ENCODE data around the gene SLC6A6. TPM values are rescaled to one million over a fixed set of nuclear protein-coding genes. Genes with fewer than 3 reads are reported as not detected.

The SLC6A6 gene
- polyA plus RNA-seq, 1 donor = 3.6 TPM

- DNase-seq = no peak
These were observed 122.7 kb downstream of the SLC6A6 start for GRCh38 chr3:14524920-14525660.

- peak; percentile 63 for DNase-seq
These were observed 123.6 kb downstream of the SLC6A6 start for GRCh38 chr3:14525685-14526631.

DNA sequence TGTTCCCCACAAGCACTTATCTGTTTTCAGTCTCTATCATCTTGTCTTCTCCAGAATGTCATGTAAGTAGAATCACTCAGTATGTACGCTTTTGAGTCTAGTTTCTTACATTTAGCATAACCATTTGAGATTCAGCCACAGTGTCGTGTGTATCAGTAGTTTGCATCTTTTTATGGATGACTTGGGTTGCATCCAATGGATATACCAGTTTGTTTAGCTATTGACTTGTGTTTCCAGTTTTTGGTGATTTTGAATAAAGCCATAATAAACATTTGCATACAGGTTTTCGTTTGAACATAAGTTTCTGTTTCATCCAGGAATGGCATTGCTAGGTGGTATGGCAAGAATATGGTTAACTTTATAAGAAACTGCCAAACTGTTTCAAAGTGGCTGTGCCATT lies 125.7 kb downstream of the SLC6A6 start:
- DNase-seq = no peak

GRCh38 chr3:14531856-14532395 lies 129.5 kb downstream of the SLC6A6 start:
- DNase-seq = no peak

DNA sequence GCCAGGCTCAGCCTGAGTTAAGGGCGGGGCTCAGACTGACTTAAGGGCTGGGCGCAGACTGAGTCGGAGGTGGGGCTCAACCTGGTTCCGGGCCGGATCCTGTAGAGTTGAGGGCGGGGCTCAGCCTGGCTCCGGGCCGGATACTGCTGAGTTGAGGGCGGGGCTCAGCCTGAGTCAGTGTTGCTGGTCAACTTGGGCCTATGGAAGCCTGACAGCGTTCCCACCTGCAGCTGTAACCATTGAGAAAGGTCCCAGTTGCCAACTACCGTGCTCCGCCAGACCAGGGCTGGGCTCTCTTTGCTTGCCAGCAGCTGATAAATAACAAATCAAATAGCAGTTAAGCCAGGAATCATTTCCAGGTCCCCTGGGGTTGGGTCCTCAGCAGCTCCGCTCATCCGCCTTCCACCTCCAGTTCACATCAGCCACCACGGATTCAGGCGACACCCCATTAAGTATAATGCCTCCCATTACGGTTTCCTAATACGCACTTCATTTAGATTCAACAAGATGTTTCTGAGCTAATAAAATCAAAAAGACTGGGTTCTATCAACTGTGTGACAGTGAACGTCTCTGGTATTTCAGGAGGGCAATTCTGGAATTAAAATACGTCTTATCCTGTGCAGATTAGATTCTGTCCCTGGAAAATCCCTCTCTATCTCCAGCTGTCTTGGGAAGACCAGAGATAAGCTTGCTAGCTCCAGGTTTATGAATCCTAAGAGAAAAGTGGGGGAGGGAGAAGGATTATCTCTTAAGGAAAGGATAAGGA lies 130.5 kb downstream of the SLC6A6 start:
- DNase-seq = no peak

- no peak for DNase-seq
These were observed 131.1 kb downstream of the SLC6A6 start for GRCh38 chr3:14533457-14533958.

- no peak for DNase-seq
These were observed 132.2 kb downstream of the SLC6A6 start for GRCh38 chr3:14534516-14535191.

- DNase-seq = no peak
These were observed 133.2 kb downstream of the SLC6A6 start for GRCh38 chr3:14535616-14536015.

DNA sequence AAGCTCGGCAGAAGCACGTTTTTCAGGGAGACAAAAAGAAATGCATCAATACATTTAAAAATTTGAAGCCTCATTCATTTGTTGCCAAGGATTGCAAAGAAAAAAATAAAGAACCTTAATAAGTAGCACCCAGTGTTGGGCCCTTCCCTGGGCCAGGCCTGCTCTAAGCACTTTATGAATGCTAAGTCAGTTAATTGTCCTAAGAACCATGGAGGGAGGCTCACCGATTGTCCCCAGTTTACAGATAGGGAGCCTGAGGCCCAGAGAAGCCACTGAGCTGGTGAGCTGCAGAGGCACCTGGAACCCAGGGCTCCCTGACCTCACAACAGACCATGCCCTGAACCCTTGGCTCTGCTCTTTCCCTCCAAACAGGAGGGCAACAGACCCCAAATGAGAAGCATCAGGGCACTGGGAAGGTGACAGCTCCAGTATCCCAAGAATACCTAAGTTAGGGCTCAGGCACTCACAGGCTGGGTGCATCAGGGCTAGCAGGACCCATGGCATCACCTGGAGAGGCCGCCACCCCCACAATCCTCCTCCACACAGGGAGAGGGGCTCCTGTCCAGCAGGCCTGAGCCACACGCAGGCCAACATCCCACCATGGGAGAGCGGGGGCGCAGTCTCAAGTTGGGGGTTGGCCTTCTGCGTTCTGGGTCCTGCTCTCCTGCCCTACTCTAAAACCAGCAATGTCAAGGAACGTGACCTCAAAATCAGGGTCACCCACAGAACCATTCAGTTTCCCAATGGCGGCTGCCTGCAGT lies 133.8 kb downstream of the SLC6A6 start:
- no peak for DNase-seq

DNA sequence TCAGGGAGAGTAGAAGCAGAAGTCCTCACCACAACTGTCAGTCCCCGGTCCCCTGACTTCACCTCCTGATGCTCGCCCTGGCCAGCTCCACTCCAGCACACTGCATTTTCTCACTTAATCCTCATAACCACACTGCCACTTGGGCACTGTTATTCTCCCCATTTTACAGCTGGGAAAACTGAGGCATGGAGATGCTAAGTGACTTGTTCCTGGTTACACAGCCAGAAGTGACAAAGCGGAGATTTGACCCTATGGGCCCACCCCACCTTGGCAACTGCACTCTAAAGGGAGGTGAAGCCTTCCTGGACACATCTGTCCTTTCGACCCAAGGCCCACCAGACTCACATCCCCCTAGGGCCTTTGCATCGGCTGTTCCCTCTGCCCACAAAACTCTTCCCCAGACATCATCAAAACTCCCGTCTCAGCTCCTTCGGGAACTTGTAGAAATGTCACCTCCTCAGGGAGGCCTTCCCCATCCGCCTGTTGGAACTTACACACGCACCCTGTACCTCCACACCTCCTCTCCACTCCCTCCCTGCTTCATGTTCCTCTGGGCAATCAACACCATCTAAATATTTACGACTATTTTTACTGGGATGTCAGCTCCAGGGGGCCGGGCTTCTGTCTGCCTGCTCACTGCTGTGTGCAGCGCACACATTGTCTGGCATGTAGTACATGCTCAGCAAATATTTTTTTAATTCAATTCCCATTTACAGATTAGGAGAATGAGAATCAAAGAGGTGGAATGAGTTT lies 134.6 kb downstream of the SLC6A6 start:
- no peak for DNase-seq

DNA sequence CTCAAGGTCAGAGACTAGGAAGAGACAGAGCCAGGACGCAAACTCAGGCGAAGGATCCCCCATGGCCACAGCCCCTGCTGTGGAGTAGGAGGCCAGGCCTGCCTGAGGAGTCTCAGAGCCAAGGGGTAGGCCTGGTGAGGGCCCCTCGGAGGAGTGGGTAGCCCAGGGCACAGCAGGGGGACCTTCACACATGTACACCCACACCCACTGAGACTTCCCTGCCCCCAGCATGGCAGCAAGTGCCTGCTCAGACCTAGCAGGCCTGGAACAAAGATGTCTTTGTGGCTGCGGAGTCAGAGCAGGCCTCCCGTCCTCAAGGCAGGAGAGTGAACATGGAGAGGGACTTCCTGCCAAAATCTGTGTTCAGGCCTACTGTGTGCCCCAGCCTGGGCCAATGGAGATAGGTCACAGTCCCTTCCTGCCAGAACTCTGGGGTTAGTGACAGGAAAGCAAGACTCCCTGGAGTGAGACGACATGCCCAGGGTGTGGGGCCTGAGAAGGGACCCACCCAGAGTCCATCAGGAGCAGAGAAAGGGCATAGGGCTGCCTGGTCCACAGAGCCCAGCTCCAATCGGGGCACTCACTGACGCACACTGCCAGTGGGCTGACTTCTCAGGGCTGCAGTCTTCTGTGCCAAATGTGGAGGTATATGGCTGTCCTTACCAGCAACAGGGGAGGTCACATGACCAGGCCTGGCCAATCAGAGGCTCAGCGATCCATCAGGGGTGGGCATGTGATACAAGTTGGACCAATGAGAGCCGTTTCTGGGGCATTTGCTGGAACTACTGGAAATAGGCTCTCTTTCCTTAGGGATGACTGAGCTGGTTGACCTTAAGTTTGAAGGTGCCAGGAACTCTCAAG lies 135.4 kb downstream of the SLC6A6 start:
- no peak for DNase-seq

- DNase-seq = no peak
These were observed 136.2 kb downstream of the SLC6A6 start for GRCh38 chr3:14538451-14539088.

Other genes starting within 250 kb of the SLC6A6 start
- gene XPC, start 224.0 kb upstream of the SLC6A6 start, polyA plus RNA-seq (ENCODE audit: insufficient read length) = 18.6 TPM
- gene LSM3, start 223.8 kb upstream of the SLC6A6 start, polyA plus RNA-seq (ENCODE audit: insufficient read length) = 10.5 TPM
- gene GRIP2, start 137.7 kb downstream of the SLC6A6 start, polyA plus RNA-seq (ENCODE audit: insufficient read length) = 30.7 TPM
- gene CCDC174, start 249.2 kb downstream of the SLC6A6 start, polyA plus RNA-seq (ENCODE audit: insufficient read length) = 20.1 TPM

All from hindlimb muscle (tissue), 1 donor.